Activated gamma-delta T cell treated with Interleukin-2 at 50 U/mL for 16 hours (primary cell): ENCODE data around the gene DISP3.

Experiments
- DNase-seq: peaks from one replicate; pipeline ENCODE4 v3.0.0-alpha.2; 2020

The DISP3 gene

DNA sequence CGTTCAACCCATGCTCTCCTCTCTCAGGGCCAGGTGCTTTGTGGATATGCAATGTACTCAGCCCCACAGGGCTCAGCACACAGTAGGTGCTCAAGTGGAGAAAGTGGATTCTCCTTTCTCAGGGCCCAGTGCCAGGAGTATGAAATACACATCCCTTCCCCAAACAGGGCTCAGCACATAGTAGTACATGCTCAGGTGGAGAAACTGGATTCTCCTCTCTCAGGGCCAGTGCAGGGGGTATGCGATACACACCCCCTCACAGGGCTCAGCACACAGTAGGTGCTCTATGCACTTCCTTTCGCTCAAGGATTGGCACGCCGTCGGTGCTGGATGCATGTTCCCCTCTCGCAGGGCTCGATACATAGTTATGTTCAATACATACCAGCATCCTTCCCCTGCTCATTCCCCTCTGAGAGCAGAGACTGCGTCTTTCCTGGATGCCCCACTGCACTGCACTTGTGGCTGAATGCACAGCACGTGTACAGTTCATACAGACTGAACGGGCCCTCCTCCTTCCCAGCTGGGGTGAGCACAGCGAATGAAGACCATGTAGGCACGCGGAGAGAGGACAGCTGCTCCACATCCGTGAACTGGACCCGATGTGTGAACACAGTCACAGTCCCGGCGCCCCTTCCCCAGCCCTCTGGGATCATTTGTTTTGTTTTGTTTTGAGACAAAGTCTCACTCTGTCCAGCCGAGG lies 16.6 kb upstream of the DISP3 start:
- DNase-seq, result no peak

DNA sequence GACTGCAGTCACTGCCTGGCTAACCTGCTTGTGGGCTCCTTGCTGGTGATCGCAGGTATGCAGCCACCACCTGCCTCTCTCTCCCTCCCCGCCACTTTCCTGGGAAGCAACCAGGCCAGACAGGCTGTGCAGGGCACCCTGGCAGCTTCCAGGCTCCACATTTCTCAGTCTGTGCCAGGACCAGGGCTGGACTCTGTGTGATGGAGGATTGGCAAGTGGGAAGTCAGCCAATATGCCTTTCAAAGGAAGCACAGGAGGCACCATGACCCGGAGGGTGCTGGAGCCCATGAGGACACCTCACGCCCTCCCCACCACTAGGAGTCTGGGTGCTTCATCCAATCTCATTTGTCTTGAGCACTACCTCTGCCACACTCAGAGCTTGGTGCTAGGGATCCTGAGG lies 15.8 kb upstream of the DISP3 start:
- DNase-seq, result no peak

DNA sequence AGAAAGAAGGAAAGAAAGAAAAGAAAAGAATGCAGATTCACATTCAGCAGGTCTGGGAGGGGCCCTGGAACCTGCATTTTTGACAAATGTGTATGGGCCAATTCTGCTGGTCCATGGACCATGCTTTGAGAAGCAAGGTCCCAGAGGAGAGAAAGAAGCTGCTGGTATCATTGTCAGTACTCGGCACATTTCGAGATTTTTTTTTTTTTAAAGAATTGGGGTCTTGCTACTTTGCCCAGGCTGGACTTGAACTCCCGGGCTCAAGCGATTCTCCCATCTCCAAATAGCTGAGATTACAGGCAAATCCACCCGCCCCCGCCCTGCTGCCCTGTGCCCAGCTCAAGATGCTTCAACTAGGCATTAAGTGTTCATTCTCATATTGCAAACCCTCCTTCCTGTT lies 13.6 kb upstream of the DISP3 start:
- no peak for DNase-seq

DNA sequence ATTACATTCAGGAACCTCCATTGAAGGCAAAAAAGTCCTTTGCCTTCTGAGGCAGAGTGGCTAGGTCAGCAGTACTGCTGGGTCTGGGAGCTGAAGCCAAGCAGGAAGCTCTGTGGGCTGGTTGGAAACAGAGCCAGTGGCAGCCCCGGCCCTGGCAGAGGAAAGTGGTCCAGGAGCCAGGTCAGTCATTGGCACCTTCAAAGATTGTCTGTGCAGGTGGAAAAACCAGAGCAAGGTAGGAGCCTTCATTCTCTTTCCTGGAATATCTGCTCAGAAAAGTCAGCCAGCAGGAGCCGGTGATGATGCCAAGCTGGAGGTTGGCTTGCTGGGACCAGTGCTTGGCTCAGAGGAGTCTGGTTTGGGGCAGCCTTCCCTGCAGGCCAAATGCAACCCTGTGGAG lies 12.5 kb upstream of the DISP3 start:
- no peak for DNase-seq

DNA sequence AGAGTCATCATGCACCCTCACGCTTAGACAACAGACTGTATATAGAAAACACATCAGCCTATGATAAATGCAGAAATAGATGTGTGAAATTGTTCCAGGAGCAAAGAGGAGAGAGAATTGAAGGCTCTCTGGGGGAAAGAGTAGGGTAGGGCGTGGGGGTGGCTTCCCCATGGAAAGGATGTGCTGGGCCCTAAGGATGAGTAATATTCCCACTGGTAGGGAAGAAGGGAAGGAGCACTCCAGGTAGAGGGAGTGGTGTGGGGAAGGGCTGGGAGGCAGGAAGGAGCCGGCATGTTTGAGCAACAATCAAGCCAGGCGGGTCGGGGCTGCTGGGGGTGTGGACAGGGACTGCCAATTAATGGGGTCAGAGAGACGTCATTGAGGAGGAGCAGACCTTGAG lies 10.1 kb upstream of the DISP3 start:
- no peak for DNase-seq

DNA sequence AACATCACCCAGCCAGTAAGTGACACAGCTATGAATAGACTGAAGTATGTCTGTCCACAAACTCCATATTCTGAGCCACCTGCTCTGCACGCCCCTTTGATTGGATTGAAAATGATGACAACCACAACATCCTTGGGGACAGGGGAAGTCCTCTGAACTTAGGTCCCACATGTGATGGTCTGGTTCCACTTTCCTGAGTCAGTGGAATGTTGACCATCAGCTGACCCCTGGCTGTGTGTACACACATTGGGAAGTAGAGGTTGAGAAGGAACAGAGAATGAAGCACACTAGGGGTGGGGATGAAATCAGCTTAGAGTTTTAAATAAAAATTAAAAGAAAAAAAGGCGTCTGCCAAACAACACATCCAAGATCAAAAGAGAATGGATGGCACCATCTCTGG lies 8.0 kb upstream of the DISP3 start:
- DNase-seq, result no peak

DNA sequence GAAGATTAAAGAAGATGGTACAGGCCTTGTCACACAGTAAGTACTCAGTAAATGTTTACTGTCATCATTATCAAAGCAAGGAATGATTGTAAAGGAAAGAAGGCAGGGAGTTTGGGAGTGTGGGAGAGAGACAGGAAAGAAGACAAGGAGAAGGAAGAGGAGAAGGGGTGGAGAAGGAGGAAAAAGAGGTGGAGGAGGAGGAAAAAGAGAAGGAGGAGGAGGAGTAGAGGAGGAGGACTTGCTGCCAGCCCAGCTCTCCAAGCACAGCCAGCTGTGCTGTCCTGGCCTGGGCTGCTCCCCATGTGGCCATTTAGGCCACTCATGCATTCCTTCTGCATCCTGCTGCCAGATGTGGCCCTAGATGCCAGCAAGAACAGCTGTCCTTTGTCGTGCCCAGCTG lies 7.5 kb upstream of the DISP3 start:
- no peak for DNase-seq

DNA sequence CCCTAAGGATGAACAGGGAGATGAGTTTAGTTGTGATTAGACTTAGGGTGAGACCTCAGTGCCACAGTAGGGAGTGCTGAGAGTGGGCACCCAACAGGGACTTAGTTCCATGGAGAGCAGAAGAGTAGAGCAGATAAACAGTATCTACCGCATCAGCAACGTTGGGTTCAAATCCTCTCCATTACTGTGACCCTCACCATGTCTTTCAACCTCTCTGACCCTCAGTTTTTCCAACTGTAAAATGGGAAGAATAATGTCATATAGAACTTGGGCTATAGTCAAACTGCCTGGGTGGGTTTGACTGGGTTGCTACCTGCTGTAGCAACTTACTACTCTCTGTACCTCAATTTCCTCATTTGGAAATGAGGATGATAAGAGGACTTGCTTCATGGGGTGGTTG lies 6.7 kb upstream of the DISP3 start:
- DNase-seq, result no peak

DNA sequence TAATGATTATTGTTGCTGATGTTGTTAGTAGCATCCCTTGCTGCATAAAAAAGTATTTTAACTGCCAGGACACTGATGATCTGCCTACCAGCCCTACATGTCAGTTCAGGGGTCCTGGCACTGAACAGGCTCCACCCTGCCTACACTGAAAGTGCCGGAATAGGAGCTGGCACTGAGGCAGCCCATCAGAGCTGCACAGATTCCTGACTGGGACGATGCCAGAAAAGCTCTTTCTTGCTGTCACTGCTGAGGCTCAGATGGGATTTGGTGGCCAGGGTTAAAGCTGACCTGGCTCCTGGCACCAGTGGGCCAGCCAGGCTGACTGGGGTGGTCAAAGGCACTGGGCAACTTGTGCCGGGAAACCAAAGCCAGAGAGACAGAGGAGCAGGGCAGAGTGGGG lies 6.2 kb upstream of the DISP3 start:
- DNase-seq, result no peak

DNA sequence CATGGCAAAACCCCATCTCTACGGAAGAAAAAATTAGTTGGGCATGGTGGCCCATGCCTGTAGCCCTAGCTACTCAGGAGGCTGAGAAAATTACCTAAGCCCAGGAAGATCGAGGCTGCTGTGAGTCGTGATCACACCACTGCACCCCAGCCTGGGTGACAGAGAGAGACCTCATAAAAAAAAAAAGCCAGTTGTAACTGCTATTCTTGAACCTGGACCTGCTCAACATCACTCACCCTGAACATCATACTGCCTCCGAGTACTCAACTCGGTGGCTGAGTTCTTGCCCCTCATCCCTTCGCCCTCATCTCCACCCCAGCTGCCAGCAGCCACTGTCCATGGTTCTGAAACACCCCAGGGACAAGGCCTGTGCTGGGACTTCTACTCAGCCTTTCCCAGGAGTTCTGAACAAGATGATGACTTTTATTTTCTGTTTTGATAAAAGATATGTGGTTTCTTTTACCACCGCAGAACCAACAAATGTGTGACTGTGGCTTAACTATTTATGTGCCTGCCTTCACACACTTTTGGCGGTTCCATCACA lies 5.4 kb upstream of the DISP3 start:
- no peak for DNase-seq

DNA sequence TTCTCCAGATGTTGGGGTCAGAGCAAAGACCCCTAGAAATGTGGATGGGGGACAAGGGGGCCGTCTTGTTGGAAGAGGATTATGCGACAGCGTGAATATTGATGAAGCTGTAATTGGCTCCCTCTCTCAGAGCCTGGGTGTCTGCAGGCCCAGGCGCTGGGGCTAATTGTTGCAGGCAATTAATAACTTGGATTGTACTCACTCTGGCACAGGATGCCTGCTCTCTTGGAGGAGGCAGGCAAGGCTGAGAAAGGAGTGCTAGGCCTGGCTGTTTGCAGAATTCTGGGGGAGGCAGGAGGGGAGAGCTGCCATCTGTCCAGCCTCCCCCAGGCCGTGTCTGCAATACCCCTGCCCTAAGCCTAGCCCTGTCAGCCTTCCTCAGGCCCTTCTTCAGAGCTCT lies 4.1 kb upstream of the DISP3 start:
- DNase-seq, result no peak

DNA sequence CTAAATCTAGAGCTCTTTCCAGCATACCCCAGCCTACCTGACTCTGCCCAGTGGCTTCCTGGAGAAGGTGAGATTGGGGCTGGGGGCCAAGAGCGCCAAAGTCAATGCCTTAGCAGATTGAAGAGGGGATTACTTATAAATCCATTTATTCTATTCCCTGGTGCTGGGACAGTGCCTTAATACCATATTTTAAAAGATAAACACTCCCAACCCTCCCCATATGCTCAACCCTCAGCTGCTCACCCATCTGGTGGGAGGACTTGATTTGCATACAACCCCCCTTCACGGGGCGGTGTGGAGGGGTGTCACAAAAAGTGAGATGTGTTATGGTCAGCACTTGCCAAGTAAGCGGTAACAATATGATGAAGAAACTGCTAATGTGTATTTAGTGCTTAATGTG lies 3.2 kb upstream of the DISP3 start:
- no peak for DNase-seq

DNA sequence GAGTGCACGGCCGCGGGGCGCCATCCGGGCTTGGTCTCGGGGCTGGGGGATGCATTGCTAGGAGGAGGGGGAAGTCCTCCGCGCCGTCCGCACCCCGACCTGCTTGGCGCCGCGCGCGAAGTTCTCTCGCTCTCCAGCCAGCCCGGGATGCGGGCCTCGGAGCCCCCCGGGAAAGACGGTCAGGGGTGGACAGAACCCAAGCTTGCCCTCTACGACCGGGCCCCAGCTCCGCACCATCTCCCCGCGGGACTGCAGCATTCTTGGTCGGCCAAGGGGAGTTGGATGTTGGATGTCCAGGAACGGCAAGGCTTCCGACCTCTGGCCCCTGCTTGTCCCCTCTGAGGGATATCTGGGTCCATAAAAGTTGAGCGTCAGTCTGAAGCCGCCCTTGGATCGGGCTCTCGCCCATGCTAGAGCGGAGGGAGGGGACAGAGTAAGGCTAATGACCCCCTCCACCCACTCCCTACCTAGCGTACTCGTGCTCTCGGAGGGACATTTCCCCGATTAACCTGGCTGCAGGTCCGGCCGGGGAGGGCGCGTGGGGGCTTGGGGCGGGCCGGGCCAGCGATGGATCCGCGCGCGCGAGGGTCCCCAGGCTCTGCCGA lies 522 bp downstream of the DISP3 start:
- no peak for DNase-seq

DNA sequence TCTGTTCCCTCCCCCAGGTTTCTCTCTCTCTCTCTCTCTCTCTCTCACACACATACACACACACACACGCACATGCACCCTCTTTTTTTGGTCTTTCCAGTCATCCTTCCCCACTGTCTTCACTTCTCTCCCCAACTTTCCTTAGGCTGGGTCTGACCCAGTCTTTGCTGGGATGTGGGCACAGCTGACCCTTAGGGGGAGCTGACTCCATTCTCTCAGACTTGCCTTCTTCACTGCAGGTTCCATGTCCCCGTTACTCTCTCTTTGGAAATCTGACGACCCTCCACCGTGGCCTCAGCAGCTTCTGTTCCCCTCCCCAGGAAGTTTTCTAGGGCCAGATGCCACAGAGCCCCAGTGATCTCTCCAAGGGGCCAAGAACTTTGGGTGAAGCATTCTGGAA lies 2.1 kb downstream of the DISP3 start:
- DNase-seq, result no peak

DNA sequence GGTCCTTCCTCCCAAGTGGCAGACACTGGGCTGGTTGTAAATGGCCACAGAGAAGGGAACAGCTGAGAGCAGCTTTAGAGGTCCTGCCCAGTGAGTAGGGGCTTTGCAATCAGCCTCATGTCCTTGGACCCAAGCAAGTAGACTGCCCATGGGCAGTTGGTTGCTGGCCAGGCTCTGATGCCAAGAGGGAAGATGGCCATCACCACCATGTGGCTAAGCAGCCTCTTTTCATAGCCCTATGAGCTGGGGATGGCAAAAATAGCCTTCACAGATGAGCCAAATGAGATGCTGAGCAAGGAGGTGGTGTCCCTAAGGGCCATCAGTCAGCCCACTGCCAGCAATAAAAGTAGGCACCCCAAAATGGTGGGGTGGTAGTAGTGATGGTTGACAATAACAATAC lies 3.2 kb downstream of the DISP3 start:
- DNase-seq, result no peak

DNA sequence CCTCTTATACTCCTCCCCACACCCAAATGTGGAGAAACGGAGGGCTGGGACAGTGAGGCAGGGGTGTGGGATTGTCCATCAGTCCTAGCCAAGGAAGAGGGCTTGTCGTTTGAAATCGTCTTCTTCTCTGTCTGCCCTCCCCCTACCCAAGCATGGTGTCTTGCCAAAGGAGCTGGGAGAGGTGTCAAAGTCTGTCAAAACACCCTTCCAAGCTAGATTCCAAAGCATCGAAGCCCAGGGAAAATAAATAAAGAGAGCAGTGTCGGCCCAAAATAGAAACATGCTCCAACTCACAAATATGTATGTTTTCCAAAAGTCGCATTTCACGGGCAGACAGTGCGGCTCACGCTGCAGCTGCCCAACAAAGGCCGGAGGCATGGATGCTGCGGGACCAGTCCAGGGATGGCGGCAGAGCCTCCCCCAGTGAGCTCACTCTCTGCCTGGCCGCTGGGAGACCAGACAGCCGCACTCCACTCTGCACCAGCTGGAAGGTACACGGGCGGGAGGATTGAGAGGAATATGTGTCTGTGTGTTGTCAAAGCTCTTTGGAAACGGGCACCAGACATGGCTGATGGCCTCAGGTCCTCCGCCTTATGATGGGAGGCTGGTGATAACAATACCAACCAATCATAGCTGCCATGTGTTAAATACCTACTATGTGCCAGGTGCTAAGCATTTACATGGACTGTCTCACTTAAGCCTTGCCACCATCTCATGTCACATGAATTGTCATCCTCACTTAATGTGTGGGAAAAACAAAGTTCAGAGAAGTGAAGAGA lies 3.9 kb downstream of the DISP3 start:
- DNase-seq, result no peak

DNA sequence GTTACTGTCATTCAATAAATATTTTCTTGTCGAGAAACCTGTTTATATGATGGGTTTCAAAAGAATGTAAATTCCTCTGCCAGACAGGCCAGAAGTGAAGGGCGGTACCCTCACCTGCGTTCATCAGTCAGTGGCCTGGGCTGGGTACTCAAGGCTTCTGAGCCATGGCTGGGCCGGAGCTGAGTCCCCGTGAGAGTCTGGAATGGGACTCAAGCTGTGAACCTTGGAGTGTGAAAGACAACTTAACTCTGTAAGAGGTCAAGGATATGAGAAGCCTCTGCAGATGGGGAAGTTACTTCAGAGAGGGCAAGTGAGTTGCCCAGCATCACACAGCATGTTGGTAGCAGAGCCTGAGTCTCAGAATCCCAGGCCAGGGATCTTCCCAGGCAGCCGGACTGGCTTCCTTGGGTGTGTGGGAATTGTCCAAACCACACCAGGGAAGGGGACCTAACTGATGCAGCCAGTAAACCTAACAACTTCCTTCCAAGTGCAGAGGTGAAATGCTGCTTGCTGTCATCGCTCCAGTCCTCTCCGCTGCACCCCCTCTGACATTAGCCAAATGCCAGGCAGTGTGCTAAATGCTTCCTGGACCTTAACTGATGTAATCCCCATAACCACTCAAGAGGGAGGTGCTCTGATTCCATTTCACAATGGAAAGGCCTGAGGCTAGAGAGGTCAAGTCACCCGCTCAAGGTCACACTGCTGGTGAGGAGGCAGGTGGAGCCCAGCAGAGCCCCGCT lies 4.8 kb downstream of the DISP3 start:
- DNase-seq, result no peak

DNA sequence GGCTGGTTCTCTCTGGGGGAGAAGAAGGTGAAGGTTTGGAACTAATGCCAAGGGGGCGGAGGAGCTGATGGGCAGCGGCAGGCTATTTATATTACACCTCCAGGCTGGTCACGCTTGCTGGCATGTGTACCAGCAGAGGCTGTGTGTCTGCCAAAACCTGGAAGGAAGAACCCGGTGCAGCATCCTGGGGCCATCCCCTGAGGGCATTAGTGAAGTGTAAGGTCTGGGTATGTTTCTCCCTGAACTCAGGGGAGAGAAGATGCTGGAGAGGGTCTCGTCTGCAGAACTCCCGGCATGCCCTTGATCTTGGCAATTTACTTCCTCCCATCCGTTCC lies 5.3 kb downstream of the DISP3 start:
- no peak for DNase-seq

DNA sequence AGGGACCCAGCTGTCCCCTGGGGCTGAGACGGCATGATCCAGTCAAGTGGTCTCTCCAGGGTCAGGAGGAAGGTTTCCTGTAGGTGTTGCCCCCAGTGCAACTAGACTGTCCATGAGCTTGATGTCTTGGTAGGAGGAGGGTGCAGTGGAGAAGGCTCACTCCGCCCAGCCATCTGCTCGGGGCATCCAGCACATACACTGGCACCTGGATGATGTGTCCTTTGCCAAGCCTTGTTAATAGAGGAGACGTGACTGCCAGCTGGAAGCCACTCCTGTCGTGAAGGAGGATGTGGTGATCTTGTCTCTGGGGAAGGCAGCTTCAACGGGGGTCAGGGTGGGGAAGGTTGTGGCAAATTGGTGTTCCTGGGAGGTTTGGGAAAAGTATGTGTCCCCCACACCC lies 6.2 kb downstream of the DISP3 start:
- no peak for DNase-seq

DNA sequence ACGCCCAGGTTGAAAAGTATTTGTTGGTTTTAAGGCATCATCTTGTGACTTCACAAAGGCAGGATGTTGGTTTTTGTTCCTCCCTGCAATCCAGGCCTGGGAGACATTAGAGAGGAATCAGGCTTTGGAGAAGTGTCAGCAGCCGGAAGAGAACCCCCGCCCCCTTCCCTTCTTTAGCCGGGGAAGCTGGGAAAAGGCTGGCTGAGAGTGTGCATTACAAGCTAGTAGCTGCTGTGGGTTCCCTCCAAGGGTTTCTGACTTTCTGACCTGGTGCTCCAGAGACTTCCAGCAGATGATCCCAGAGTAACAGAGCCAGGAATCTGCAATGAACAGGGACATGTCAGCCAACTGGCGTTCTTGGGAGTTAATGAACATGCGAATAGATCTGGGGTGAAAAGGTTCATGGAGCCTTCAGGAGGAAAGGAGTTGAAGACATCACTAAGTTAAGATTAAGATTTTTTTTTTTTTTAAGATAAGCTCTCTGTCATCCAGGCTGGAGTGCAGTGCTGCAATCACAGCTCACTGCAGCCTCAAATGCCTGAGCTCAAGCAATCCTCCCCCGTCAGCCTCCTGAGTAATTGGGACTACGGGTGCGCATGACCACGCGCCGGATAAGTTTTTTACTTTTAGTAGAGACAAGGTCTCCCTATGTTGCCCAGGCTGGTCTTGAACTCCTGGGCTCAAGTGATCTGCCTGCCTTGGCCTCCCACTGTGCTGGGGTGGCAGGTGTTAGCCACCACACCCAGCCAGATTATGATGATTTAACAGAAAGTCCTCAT lies 7.5 kb downstream of the DISP3 start:
- DNase-seq, result no peak

DNA sequence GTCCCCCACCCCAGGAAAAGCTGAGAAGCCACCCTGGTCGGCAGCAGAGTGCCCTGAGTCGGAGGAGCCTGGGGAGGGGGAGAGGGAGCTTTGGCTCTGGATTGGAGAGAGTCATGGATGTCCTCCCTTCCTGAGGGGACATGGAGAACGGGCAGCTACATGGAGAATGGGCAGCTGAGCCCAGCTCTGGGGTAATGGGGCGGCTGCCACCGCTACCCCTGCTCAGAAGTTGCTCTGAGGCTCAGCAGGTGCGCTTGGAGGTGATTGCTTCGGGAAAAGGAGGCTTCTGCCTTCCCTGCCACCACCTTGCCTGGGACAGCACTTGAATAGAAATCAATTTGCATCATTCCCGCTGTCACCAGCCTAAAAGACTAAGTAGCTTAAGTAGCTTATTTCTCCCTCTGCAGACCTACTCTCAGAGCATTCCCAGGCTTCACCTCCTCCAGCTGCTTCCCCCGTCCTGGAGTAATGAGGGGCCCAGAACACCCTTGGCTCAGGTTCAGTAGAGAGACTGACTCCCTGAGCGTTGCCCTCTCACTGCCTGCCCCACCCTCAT lies 8.3 kb downstream of the DISP3 start:
- DNase-seq, result no peak

DNA sequence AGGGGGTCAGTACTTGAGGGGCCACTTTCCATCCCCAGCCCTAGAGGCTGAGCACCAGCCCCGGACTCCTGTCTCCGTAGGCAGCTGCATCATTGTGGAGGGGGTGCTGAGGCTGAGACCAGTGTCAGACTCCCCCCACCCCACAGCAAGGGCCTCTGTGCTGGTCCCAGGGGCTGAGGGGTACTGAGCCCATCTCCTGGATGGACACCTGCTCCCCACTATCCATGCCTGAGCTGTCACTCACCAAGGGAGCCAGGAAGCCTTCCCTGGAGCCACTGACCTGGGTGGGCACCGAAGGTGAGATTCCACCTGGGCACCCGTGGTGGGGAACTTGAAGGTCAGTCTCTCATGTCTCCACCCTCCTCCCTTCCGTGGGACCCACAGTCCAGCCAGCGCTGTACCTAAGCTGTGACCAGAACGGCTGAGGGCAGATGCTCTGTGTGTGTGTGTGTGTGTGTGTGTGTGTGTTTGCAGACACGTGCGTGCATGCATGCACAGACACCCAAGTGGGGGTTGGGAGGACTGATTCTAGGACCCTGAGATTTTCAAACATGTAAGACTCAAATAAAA lies 9.3 kb downstream of the DISP3 start:
- DNase-seq, result no peak
